A549 (cell line): ENCODE measurements around the gene SP140L. TPM values are rescaled to one million over a fixed set of nuclear protein-coding genes. Genes with fewer than 3 reads are reported as not detected.
A peak's percentile ranks its signal among the peaks of the same experiment; 100 is the strongest.

Experiments
- ATAC-seq, 2 experiments: fragments of 200-7000 bp in 1 of 2; fragments of >200 bp in 1 of 2; cut with Nextera tagmentation in 1 of 2; cut with Tn5 transposase in 1 of 2; 3 replicates each; pipeline versions ENCODE4 v1.8.0 to v1.9.1; 2018 to 2020; ENCODE audit warnings: mild to moderate bottlenecking in 1 of 2, moderate library complexity in 1 of 2
- CTCF ChIA-PET: fragments of 300-600 bp; sonication (Branson Sonifier 250); formaldehyde crosslinking; extraction: SDS; loops from one replicate; lab custom pipeline; 2021; ENCODE audit warnings: antibody characterized with exemption, inconsistent platforms; lab: Yijun Ruan, JAX
- POLR2A ChIA-PET: fragments of 350-600 bp; formaldehyde crosslinking; extraction: SDS; loops from one replicate; lab custom pipeline; 2021; ENCODE audit warnings: antibody characterized with exemption, inconsistent platforms; lab: Yijun Ruan, JAX
- DNase-seq, 2 experiments: peaks; one replicate each; pipeline versions ENCODE4 v3.0.0 to v3.0.0-alpha.2; 2011 to 2016; ENCODE audit warnings: low read depth in 1 of 2, low spot score in 1 of 2
- FAIRE-seq: peaks from 2 replicates; lab custom pipeline; 2011; peaks lifted over from hg19 to GRCh38; lab: Jason Lieb, UNC
- H3K27ac ChIP-seq, 2 experiments: fragments of >200 bp; sonication (Bioruptor Twin); formaldehyde crosslinking; 3 replicates each; pipeline ENCODE4 v1.5.1; 2016 to 2017
- H3K4me1 ChIP-seq: fragments of >200 bp; sonication (Bioruptor Twin); formaldehyde crosslinking; 3 replicates; pipeline ENCODE4 v1.6.1; 2016
- H3K4me2 ChIP-seq: fragments of >200 bp; sonication (Bioruptor Twin); formaldehyde crosslinking; 3 replicates; pipeline ENCODE4 v1.6.1; 2016
- H3K4me3 ChIP-seq: fragments of >200 bp; sonication (Bioruptor Twin); formaldehyde crosslinking; 3 replicates; pipeline ENCODE4 v1.5.1; 2016
- H3K9me3 ChIP-seq: fragments of >200 bp; sonication (Bioruptor Twin); formaldehyde crosslinking; 3 replicates; pipeline ENCODE4 v1.6.1; 2016
- ATOH8 ChIP-seq: fragments of 250-450 bp; sonication (Bioruptor Pico); IDR thresholded peaks from 2 replicates; pipeline ENCODE4 v1.5.0; 2020; ENCODE audit warnings: low read depth, mild to moderate bottlenecking, moderate library complexity
- CBX8 ChIP-seq: fragments of 200-600 bp; sonication (generic); IDR thresholded peaks from 2 replicates; pipeline ENCODE4 v1.6.1; 2016
- CHD2 ChIP-seq: fragments of 150-350 bp; IDR thresholded peaks from 2 replicates; pipeline ENCODE4 v1.6.1; 2014; ENCODE audit warnings: low read length; ENCODE audit not compliant: partially characterized antibody
- EHF ChIP-seq: fragments of 250-450 bp; sonication (Bioruptor Pico); IDR thresholded peaks from 2 replicates; pipeline ENCODE4 v1.5.0; 2020; ENCODE audit warnings: mild to moderate bottlenecking
- ESRRA ChIP-seq: fragments of 150-350 bp; IDR thresholded peaks from 2 replicates; pipeline ENCODE4 v1.6.1; 2014; ENCODE audit warnings: mild to moderate bottlenecking, low read length, borderline replicate concordance
- FOSB ChIP-seq: fragments of 250-450 bp; sonication (Bioruptor Pico); IDR thresholded peaks from 2 replicates; pipeline ENCODE4 v1.5.0; 2020; ENCODE audit warnings: mild to moderate bottlenecking, moderate library complexity
- HDAC2 ChIP-seq: fragments of 200-600 bp; sonication (generic); IDR thresholded peaks from 2 replicates; pipeline ENCODE4 v1.6.1; 2016
- HMGXB4 ChIP-seq: fragments of 250-450 bp; sonication (Bioruptor Pico); IDR thresholded peaks from 2 replicates; pipeline ENCODE4 v1.5.0; 2021; ENCODE audit warnings: mild to moderate bottlenecking, moderate library complexity, borderline replicate concordance
- JUN ChIP-seq, 2 experiments: fragments of >200 bp; sonication (Bioruptor Twin); formaldehyde crosslinking; IDR thresholded peaks; 2 replicates in 1 of 2; 3 replicates in 1 of 2; pipeline ENCODE4 v1.6.1; 2016 to 2017
- MAX ChIP-seq: IDR thresholded peaks from 2 replicates; pipeline ENCODE4 v1.6.1; 2012
- MYC ChIP-seq: IDR thresholded peaks from 2 replicates; pipeline ENCODE4 v1.6.1; 2012; ENCODE audit warnings: mild to moderate bottlenecking, inconsistent platforms, low read length, improper control_type of control experiment, borderline replicate concordance
- REST ChIP-seq: fragments of 200-600 bp; sonication (generic); IDR thresholded peaks from 2 replicates; pipeline ENCODE4 v1.6.1; 2016; ENCODE audit warnings: antibody characterized with exemption, mild to moderate bottlenecking, moderate library complexity
- TFCP2L1 ChIP-seq: fragments of 250-450 bp; sonication (Bioruptor Pico); IDR thresholded peaks from 2 replicates; pipeline ENCODE4 v1.5.0; 2021; ENCODE audit warnings: mild to moderate bottlenecking
- TP53 ChIP-seq: fragments of 250-450 bp; sonication (Bioruptor Pico); IDR thresholded peaks from 2 replicates; pipeline ENCODE4 v1.5.0; 2021; ENCODE audit warnings: mild to moderate bottlenecking, moderate library complexity
- ZC3H11A ChIP-seq: fragments of 450-650 bp; IDR thresholded peaks from 2 replicates; pipeline ENCODE4 v1.6.1; 2014; ENCODE audit warnings: antibody characterized with exemption, mild to moderate bottlenecking
- ZNF302 ChIP-seq: fragments of 250-450 bp; sonication (Bioruptor Pico); IDR thresholded peaks from 2 replicates; pipeline ENCODE4 v1.9.0; 2021; ENCODE audit warnings: inconsistent platforms, mild to moderate bottlenecking, moderate library complexity
- WGBS: methylation state at CpG from one replicate; pipeline ENCODE4 v1.1.6; 2017; ENCODE audit errors: missing lambda C conversion rate; 5-methylcytosine and 5-hydroxymethylcytosine counted together
- polyA plus RNA-seq, 4 experiments: library from polyadenylated mRNA; depleted of rRNA in 3 of 4; stranded (reverse); fragments of >200 nt; fragmentation: RNase III in 1 of 4; extraction: RNeasy Plus Mini Kit Qiagen cat#74134 plus additional on column Dnase treatment in 1 of 4; gene quantifications; 2 replicates in 3 of 4; 3 replicates in 1 of 4; pipeline ENCODE4 v1.2.3, GENCODE V29; 2011 to 2017

SP140L gene
- polyA plus RNA-seq, 2 of the 4 experiments (the other 2 are of a cell fraction), result 1.7 to 2.5 TPM

- TF ChIP-seq FOSB (CRISPR knock-in tag), result no peak
- TF ChIP-seq HDAC2, result no peak
- TF ChIP-seq TFCP2L1, result no peak
- TF ChIP-seq TP53 (CRISPR knock-in tag), result no peak
- no peak for TF ChIP-seq MYC
- TF ChIP-seq EHF, result no peak
- no peak for TF ChIP-seq ESRRA
- peak; percentile 62 for TF ChIP-seq MAX
These were observed 89.2 kb downstream of the SP140L start, which contains the start of gene SP100 (continued) for GRCh38 chr2:230416061-230416721.

GRCh38 chr2:230417436-230417835 is 90.4 kb downstream of the SP140L start:
- Histone ChIP-seq H3K27ac (no peak overlapping the region), H3K4me3 (peak overlapping the region; percentile 54; the same call in 2 of the 3 replicates), H3K4me1 (peaks cover 21% of the 10 kb centered on the region; the same call in 2 of the 3 replicates), H3K9me3 (no peaks in the 10 kb centered on the region), H3K4me2 (peak overlapping the region; percentile 94)
- no peak for ATAC-seq
- FAIRE-seq, result no peak
- TF ChIP-seq CBX8 (no peak), ZC3H11A (no peak), CHD2 (no peak), JUN (IDR thresholded peaks at IDR 0.05) (no peak), HMGXB4 (CRISPR knock-in tag) (no peak), MAX (no peak), TP53 (CRISPR knock-in tag) (no peak), ATOH8 (CRISPR knock-in tag) (no peak), REST (no peak), ZNF302 (CRISPR knock-in tag) (no peak), TFCP2L1 (no peak)
- POLR2A ChIA-PET, result no interaction called here
- CTCF ChIA-PET, result interaction anchor here (2.1 kb wide), 1 partner anchor 351 kb away, joined by 5 read pairs; no protein-coding TSS in a partner anchor
- WGBS, result 90% methylated on average over 4 of the region's 4 CpGs
- DNase-seq, result no peak
